ENCODE results near the gene C2CD2.

GRCh38 chr21:41903559-41904351 is 50.1 kb downstream of the C2CD2 start:
- no peak for TF ChIP-seq CTCF (IDR thresholded peaks at IDR 0.05)
- no peak for TF ChIP-seq POLR2A (IDR thresholded peaks at IDR 0.05)

Measured in prostate gland (tissue), 2 donors.